NCI-H524 (cell line): ENCODE results near the gene MTCH1.

Source experiments
- DNase-seq, 2 experiments: peaks; one replicate each; lab custom pipeline; 2025; lab: John Stamatoyannopoulos, UW

MTCH1 gene

GRCh38 chr6:37017606-37018197 is 31.7 kb upstream of the MTCH1 start:
- peak in 1 of 2 experiments; percentile 34 for DNase-seq

- DNase-seq = no peak
These were observed 31.0 kb upstream of the MTCH1 start for GRCh38 chr6:37016995-37017394.

- no peak for DNase-seq
These were observed 29.5 kb upstream of the MTCH1 start for GRCh38 chr6:37015532-37015931.

GRCh38 chr6:37014667-37015066 is 28.7 kb upstream of the MTCH1 start:
- no peak for DNase-seq

- no peak for DNase-seq
These were observed 27.8 kb upstream of the MTCH1 start for GRCh38 chr6:37013516-37014491.

GRCh38 chr6:37011656-37012378 is 25.8 kb upstream of the MTCH1 start:
- no peak for DNase-seq

GRCh38 chr6:37010402-37010892 is 24.5 kb upstream of the MTCH1 start:
- no peak for DNase-seq

GRCh38 chr6:37008484-37009465 is 22.8 kb upstream of the MTCH1 start:
- DNase-seq = no peak

- DNase-seq = no peak
These were observed 21.5 kb upstream of the MTCH1 start for GRCh38 chr6:37007340-37008043.

- DNase-seq = no peak
These were observed 20.9 kb upstream of the MTCH1 start for GRCh38 chr6:37006793-37007339.

- DNase-seq = no peak
These were observed 20.0 kb upstream of the MTCH1 start for GRCh38 chr6:37005827-37006567.

- no peak for DNase-seq
These were observed 19.2 kb upstream of the MTCH1 start, which contains the start of gene FGD2 for GRCh38 chr6:37005061-37005810. TSS of gene FGD2 (plus strand) at chr6:37005655. CDS start at chr6:37005818, 163 bp downstream.

GRCh38 chr6:37004044-37004980 is 18.3 kb upstream of the MTCH1 start:
- DNase-seq = no peak

- DNase-seq = no peak
These were observed 13.7 kb upstream of the MTCH1 start for GRCh38 chr6:36999751-37000125.

GRCh38 chr6:36999061-36999750 is 13.2 kb upstream of the MTCH1 start:
- DNase-seq = peak; percentile 47 to 73

- no peak for DNase-seq
These were observed 12.7 kb upstream of the MTCH1 start for GRCh38 chr6:36998723-36999038.
